IPS DF 19.7 (cell line): ENCODE results near the gene RELN.

Source experiments
- DNase-seq: peaks from one replicate; pipeline ENCODE4 v3.0.0-alpha.2; 2013; ENCODE audit warnings: low read depth, low spot score

The RELN gene

DNA sequence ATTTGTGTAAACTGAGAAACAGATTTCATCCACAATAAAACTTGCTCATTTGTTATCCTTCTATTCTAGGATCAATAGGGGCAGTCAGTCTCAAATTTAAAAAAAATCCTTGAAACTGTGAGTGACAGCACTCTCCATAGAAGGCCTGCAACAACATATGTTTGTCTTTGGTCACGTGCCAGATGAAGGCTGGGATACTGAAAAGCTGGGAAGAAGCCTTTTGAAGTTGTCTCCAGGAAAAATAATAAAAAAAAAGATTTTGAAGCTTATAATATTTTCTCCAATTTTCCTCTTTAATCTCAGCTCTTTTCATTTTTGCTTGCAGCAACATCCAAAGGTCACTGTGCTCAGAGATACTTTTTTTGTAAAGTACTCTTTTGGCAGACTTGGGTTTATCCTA, 414.9 kb downstream of the RELN start:
- no peak for DNase-seq

DNA sequence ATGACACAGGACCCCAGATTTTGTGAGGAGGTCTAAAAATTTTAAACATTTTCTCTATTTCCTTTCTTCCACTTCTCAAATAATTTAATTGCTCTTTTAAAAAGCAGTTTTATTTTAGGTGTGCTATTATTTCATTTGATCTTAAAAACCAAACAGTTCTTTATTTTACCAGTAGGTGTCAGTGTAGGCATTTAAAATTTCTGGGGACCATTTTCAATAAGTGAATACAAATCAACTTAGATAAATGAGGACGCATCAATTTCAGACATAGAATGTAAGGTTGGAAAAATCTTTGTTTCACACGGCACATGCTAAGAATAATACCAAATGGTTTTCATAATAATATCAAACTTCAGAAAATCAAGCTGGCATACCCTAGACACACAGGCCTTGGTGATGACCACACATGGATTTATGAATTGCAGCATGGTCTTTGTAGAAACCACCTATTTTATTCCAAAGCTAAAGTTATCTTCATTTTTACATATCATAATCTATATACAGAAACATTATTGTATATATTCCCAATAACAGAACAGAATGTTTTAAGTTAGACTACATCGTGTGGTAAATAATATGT, 415.9 kb downstream of the RELN start:
- DNase-seq, result no peak

DNA sequence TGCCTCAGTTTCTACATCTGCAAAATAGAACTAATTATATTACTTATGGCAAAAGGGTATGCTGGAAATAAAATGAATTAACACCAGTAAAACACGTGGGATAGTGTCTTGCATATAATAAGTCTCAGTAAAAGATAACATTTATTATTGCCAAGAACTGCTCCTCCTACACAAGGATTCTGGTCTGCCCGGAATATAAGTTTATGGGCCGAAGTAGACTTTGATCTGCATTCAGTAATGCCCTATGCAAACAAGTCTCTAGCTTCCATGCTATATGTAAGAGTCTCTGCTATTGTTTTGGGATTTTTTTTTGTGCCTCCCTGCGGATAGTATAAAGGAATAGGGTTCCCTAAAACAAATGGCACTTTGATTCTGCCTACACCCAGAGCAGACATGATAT, 417.9 kb downstream of the RELN start:
- no peak for DNase-seq

DNA sequence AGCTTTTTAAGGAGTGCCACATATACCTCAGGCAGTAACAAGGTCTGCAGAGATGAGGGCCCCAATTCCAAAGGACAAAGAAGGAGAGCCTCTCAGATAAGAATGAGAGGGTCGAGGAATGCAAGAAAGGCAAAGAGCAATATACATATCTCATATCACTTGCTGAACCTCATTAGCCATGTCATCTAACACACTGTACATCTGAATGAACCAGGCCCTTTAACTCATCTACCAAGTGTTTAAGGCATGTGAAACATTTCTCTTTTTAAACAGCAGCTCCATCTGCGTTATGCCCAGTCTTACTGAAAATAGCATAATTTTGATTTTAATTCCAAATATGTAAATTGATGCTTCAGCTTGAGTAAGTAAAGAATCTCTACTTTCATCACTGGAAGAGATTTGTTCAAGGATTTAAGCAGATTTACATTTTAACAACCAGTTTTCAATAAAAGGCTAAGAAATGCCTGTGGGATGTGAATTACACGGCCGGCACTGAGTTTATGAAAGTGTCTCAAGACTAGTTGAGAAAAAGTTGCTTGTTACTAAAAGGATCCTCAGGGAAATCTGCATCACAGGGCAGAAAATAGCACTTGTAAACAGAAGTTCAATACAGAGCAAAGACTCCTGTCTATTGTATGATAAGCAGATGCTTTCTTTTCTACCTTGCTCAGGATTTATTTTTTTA, 419.7 kb downstream of the RELN start:
- DNase-seq, result no peak

DNA sequence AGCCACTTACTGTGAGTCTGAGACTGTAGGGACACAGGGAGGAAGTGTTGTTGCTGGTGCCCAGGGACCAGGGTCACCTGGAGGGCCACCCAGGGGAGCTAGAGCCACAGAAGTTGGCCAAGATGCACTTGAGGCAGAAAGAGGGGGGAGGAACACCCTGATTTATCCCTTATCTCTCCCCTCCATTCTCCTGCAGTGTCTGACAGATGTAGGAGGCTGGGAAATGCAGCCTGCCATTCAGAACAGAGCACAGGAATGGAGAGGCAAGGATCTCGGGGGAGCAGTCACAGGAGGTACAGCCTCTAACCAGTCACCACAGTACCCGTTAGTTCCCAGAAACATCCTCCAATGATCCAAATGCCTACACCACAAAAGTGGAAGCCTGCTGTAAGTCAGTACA, 425.0 kb downstream of the RELN start:
- no peak for DNase-seq

DNA sequence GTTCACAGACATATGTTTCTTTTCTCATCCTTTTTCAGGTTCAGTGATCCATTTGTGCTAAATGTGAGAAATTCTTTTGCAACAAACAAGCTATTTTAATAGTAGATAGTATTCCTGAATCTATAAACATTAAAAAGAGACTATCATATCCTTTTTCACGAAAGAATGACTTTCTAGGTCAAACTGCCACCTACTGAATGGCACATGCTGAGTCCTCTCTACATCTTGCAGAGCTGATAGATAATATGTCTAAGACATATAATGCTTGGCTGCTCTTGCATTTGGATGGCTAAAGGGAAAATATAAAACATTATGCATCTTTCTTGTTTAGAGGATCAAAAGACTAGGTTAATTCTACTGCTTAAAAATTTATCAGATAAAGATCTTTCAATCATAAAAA, 429.3 kb downstream of the RELN start:
- no peak for DNase-seq

DNA sequence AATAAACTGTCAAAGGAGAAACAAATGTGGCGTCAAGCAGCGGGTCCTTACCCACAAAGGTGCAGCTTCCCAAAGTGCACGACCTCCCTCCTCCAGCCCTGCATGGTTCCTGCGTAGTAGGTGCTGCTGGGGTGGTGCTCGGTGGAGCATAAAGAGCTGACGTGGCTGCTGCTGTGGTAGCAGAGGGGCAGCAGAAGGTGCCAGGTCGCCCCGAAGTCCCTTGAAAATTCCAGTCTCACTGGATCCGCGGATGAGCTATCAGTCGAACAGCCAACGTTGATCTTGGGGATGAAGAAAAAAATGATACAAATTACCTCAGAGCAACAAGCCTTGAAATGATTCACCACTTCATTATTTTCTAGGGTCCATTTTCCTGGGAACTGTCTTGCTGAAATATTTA, 438.4 kb downstream of the RELN start:
- no peak for DNase-seq

DNA sequence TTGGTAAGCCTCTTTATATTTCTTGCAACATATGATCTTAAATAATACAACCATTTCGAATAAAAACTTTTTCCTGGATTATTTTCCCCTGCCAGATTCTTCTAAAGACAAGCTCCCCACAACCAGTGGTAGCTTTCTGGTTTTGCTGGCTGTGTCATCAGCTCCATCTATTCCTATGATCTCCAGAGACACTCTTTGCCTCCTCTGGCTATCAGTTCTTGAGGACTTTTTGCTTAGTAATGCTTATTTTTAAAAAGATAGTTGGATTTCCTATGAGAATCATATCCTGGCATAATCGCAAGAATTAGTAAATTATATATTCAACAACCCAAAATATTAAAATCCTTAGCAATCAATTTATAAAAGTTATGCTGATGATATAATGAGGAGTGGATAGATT, 439.7 kb downstream of the RELN start:
- no peak for DNase-seq

DNA sequence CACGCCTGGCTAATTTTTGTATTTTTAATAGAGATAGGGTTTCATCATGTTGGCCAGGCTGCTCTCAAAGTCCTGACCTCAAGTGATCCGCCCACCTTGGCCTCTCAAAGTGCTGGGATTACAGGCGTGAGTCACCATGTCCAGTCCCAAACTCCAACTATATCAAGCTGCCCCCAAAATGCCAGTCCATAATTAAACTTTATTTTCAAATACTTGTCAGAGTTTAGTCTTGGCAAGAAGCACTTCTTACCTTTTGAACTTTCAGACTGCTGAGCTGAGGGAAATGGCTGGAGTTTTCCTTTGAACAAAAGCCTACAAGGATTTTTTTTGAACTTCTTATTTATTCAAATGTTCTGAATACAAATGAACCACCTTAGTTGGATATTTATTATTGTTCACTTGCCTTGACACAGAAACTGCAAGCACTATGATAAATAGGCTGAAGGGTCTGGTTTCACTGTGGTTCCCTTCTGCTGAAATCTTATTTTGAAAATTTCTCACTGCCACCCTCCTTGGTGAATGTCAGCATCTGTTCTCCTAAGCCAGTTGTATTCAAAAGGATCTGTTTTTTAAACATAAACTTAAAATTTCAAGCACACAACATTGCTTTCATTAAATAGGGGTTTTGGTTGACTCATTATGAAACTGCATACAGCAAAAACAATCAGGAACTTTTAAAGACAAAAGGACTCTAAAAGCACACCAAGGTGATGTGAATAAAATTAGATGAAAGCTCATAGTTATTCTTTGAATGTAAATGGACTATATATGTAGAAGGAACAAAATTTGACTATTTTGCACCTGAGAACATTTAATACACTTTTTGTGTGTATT, 441.8 kb downstream of the RELN start:
- DNase-seq, result no peak

DNA sequence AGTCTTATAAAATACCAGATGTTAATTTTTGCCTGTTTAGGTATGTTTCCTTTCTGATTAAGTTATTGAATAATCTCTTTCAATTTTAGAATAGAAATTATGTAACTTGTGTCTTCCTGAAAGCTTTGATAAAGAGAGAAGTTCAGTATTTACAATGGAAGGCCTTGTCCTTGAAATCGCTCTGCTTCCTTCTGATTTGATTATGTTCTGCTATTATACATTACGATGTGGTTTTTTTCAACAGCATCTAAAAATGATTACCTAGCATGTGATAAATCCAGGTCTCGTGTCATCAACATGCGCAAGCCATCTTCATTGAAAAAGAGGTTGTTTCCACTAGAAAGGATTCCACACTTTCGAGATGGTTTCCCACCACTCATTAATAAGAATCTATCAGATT, 447.0 kb downstream of the RELN start:
- no peak for DNase-seq

DNA sequence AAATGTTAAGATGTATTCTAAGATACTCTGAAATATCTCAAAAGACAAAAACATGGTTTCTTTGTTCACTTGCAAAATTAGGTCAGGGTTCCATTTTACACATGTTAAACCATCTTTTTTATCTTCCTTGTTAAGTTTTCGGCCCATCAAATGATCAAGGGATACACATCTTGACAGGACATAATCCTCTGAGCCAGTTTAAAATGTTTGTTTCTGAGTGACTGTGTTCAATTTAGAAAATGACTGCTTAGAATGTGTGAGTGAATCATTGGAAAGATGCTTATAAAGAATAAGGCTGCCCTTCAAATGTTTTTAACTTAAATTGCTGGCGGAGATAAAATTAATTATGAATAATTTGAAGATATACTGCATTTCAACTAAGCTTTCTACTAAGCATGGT, 447.5 kb downstream of the RELN start:
- DNase-seq, result no peak

DNA sequence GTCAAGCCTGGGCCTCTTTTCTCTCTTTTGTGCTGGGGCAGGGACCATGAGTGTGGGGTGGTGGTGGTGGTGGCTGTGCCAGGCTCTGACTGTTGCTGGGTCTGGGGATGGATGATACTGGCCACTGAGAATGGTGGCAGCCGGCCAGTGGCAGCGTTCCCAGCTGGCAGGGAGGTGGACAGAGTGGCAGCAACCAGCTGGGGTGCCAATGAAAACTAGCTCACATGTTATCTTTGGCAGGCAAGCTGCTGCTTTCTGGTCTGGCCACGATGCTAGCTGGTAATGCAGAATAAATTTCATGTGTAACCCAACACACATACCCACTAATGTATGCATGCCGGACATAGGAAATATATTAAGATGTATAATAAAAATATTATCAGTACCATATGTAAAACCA, 448.4 kb downstream of the RELN start:
- DNase-seq, result no peak

DNA sequence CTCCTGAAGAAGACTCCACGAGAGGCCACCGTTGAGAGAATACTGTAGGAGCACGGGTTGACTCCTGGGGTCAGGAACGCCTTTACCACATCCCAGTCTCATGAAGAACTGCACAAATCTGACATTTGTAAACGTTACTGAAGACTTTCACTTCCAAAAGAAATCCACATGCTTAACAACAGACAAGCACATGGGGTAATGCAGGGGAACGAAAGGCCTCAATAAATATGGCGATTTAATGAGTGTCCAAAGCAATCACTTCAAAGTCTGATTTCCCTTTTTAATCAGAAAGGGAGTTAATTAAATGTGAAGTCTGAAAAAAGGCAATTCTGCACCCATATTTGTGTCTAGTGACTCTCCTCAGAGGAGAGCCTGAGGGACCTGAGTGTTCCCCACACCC, 449.1 kb downstream of the RELN start:
- no peak for DNase-seq

DNA sequence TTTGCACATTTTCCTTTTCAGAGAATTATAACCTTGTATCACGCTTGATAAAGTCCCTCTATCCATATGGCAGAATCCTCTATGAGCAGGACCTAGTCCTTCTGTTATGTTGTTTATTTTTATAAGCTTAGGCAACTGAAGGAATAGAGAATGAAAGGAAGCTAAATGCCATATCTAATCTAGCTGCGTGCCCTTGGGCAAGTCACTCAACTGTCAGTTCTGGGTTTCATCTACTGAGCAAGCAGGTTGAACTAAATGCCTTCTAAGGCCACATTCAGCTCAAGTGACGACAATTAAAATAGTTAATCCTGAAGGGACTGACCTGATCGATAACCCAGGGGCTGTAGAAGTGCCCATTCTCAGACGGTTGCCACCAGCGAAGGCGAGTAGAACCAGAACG, 449.6 kb downstream of the RELN start:
- no peak for DNase-seq

DNA sequence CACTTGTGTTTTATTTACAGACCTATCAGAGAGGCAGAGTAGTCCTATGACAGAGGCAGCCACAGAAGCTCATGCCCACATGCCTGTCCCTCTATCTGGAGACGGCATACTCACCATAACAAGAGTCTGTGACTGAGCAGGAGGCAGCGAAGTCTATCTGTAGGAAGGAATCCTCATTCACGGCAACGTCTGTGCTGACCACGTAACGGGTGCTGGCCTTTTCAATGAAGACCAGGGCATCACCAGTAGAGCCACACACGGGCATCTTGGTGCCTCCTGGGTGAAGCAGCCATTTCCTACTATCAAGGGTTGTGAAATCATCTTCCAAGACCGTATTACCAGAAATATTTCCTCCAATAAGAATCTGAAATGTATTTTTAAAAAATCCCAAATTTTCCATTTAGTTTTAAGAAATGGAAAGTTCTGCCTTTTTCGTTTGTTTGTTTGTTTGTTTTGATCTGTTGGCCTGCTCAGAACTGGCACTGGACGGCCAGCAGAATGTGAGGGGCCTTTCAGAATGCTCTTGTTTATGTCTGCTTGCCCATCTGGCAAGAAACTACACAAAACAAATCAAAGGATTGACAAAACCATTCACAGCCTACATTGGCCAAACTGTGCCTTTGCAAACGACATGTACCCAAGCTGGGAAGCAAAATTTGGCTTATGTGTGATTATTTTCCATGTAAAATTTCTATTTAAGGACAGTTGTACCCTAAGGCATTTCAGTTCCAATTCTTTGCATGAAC, 450.3 kb downstream of the RELN start:
- DNase-seq, result no peak

DNA sequence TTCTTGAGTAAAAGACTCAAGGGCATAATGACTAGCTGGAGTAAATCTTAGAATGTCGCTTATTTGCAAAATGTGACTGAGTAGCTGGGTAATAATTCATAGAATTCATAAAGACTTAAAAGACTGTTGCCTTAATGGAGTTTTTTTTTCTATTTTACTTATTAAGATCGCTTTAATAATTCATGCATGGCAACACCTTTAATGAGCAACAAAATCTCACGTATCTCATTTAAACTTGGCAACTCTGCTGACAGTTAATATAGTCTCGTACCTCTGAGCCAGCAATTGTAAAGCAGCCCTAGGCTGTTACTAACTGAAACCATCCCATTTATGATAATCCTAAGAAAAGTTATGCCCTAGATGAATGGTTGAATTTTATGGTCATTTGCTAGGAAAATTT, 455.7 kb downstream of the RELN start:
- no peak for DNase-seq

DNA sequence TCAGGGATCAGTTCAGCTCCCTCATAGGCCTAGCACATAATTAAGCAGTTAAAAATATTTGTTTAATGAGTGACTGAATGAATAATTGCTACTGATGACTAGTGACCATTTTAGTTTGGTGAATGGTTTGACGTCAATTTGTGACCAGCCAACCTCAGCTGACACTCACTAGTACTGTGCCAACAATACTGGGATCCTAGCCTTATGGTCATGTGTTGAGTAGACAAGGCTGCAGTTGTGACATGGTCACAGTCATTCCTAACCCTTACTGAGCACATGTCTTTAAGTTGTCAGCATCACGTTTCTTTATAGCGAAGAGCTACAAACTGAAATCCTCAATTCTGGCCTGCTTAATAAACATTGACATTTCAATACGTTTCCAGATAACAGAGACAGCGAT, 456.5 kb downstream of the RELN start:
- DNase-seq, result no peak

DNA sequence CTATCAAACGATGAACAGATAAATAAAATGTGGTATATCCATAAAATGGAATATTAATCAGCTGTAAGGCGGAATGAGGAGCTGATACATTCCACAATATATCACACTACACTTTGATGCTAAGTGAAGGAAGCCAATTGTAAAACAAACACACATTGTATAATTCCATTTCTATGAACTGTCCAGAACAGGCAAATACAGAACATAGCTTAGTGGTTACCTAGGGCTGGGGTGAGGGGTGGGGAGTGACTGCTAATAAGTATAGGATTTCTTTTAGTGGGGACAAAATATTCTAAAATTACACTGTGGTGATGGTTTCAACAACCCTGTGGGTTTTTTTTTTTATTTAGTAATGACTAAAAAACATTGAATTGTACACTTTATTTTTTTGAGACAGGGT, 461.3 kb downstream of the RELN start:
- DNase-seq, result no peak

DNA sequence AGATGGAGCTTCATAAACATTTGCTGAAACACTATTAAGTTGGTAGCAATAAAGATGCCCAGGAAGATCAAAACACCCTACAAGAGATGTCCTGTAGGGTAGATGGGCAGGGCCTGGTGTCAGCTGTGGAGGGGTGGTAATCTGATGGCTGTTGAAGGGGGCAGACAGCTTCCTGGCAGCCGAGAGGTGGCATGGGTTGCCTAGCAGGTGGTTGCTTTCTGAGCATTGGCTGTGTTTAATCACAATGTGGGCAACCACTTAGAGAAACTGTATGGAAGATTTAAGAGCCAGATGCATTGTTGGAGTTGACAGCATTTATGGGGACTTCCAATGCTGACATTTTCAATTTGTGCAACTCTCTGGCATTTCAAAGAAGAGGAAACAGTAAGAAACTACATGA, 463.5 kb downstream of the RELN start:
- DNase-seq, result no peak

DNA sequence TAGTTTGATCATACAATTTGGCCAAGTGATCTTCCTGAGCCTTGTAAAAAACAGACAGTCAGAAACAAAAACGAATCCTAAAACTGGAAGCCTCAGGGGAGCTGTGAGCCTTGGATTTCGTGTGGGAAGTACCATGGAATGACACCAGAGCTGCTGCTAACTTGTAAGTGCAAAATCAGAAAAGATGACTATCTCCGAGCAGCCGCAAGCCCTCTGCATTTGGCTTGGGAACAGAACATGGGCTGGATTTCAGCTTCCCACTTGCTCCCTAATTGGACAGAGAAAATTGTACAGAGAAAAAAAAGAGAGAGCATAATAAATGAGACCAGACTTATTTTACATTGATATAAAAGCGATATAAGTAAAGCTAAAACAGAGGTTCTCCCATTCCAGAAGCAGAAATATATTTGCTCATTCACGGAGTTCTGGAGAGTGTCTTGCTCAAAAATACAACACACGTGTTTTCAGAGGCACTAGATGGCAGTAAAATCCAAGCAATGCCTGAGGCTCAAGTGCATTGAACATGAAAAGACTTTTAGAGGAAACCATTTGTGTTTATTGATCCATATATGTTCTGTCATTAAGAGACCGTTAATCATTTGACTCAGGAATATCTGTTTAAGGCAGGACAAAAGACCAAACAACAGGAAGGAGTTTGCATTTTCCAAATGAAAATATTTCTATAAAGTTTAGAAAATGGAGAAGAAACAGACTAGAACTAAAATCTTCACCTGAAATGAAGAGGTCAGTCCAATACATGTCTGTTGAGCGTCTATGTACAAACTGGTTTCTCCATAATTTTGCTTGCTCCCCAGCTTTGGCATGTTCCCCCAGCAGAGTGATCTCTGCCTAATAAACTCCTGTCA, 465.2 kb downstream of the RELN start:
- DNase-seq, result no peak

DNA sequence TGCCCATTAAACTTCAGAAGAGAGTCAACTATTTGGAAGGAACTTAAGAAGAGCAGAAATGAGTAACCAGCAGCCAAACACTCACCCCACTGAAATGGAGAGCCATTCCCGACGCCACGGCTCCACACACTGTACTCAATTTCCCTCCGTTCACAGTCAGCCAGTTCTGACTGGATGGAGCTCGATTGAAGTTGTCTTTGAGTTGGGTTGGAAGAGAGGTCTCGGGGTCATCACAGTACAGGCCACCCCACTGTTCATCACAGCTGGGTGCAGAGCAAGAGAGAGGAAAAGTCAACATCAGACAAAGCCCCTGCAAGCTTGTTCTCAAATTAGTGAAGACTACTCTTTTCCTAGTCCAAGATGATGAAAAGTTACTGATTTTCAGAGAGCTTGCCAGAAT, 467.5 kb downstream of the RELN start:
- no peak for DNase-seq
